SK-N-MC (cell line): Measurements from ENCODE around the gene SF3A2.

ENCODE experiments used
- DNase-seq: peaks from one replicate; pipeline ENCODE4 v3.0.0-alpha.2; 2011; ENCODE audit warnings: low read depth, low spot score
- H3K27ac ChIP-seq: fragments of 200-600 bp; sonication (generic); 2 replicates; pipeline ENCODE4 v1.5.1; 2016; ENCODE audit warnings: mixed run types
- H3K36me3 ChIP-seq: fragments of 200-600 bp; sonication (generic); 2 replicates; pipeline ENCODE4 v1.6.1; 2017; ENCODE audit warnings: antibody characterized with exemption, low read length, mixed read lengths; ENCODE audit not compliant: insufficient read depth
- H3K4me3 ChIP-seq: fragments of 200-600 bp; sonication (generic); 2 replicates; pipeline ENCODE4 v1.5.1; 2016
- H3K9ac ChIP-seq: fragments of 200-600 bp; sonication (generic); 2 replicates; pipeline ENCODE4 v1.8.0; 2017; ENCODE audit warnings: mixed run types, mixed read lengths; ENCODE audit not compliant: insufficient read length
- H3K9me3 ChIP-seq: fragments of 200-600 bp; sonication (generic); 2 replicates; pipeline ENCODE4 v1.6.1; 2017; ENCODE audit warnings: low read depth, mild to moderate bottlenecking, antibody characterized with exemption, low read length, moderate library complexity, mixed read lengths
- EZH2 ChIP-seq: fragments of 200-600 bp; sonication (generic); IDR thresholded peaks from one replicate; pipeline ENCODE4 v1.6.1; 2017; ENCODE audit warnings: antibody characterized with exemption
- FOXP2 ChIP-seq: optimal IDR thresholded peaks from 2 replicates; pipeline ENCODE3; 2011; ENCODE audit warnings: mild to moderate bottlenecking, moderate library complexity; ENCODE audit not compliant: insufficient read depth; ENCODE audit errors: extremely low read length, control extremely low read depth
- POLR2AphosphoS5 ChIP-seq: IDR thresholded peaks from 2 replicates; pipeline ENCODE4 v1.6.1; 2012; ENCODE audit warnings: mild to moderate bottlenecking, low read depth, low read length, borderline replicate concordance

The SF3A2 gene

GRCh38 chr19:2227415-2228156 lies 9.0 kb upstream of the SF3A2 start:
- H3K4me3 ChIP-seq, result no peak overlapping the region
- H3K36me3 ChIP-seq, result peaks cover 31% of the 10 kb centered on the region; the same call in 1 of the 2 replicates
- no peak overlapping the region for H3K27ac ChIP-seq
- H3K9me3 ChIP-seq, result no peaks in the 10 kb centered on the region
- TF ChIP-seq EZH2 (no peak), FOXP2 (no peak), POLR2AphosphoS5 (no peak)
- DNase-seq, result no peak
- no peak overlapping the region for H3K9ac ChIP-seq

GRCh38 chr19:2228157-2229030 lies 8.2 kb upstream of the SF3A2 start:
- Histone ChIP-seq H3K27ac (no peak overlapping the region), H3K9me3 (no peaks in the 10 kb centered on the region), H3K36me3 (peaks cover 32% of the 10 kb centered on the region; the same call in 1 of the 2 replicates), H3K4me3 (no peak overlapping the region), H3K9ac (no peak overlapping the region)
- no peak for DNase-seq
- TF ChIP-seq FOXP2 (no peak), EZH2 (no peak), POLR2AphosphoS5 (no peak)

- Histone ChIP-seq H3K9me3 (no peaks in the 10 kb centered on the region), H3K4me3 (no peak overlapping the region), H3K36me3 (peaks cover 32% of the 10 kb centered on the region; the same call in 1 of the 2 replicates), H3K27ac (no peak overlapping the region), H3K9ac (no peak overlapping the region)
- no peak for DNase-seq
- TF ChIP-seq EZH2 (no peak), POLR2AphosphoS5 (no peak), FOXP2 (no peak)
Observed at GRCh38 chr19:2229103-2230032, 7.3 kb upstream of the SF3A2 start.

GRCh38 chr19:2230033-2230531 lies 6.5 kb upstream of the SF3A2 start:
- H3K4me3 ChIP-seq, result no peak overlapping the region
- 0 out of 2 replicates have a peak overlapping the region, but pooled peaks have one; percentile 36 for H3K27ac ChIP-seq
- no peak overlapping the region for H3K9ac ChIP-seq
- no peaks in the 10 kb centered on the region for H3K9me3 ChIP-seq
- TF ChIP-seq EZH2 (no peak), FOXP2 (no peak), POLR2AphosphoS5 (no peak; the same call in 1 of the 2 replicates)
- peaks cover 28% of the 10 kb centered on the region; the same call in 1 of the 2 replicates for H3K36me3 ChIP-seq
- DNase-seq, result no peak

- DNase-seq, result no peak
- Histone ChIP-seq H3K4me3 (no peak overlapping the region), H3K27ac (peak overlapping the region; percentile 46), H3K36me3 (peaks cover 19% of the 10 kb centered on the region; the same call in 1 of the 2 replicates), H3K9ac (no peak overlapping the region), H3K9me3 (no peaks in the 10 kb centered on the region)
- TF ChIP-seq FOXP2, result no peak
- TF ChIP-seq EZH2, result no peak
- no peak for TF ChIP-seq POLR2AphosphoS5
Observed at GRCh38 chr19:2230807-2231533, 5.7 kb upstream of the SF3A2 start.

GRCh38 chr19:2231621-2232221 lies 4.9 kb upstream of the SF3A2 start:
- TF ChIP-seq POLR2AphosphoS5 (peak; percentile 37; the same call in 1 of the 2 replicates), FOXP2 (no peak)
- no peak overlapping the region for H3K4me3 ChIP-seq
- H3K36me3 ChIP-seq, result peaks cover 18% of the 10 kb centered on the region; the same call in 1 of the 2 replicates
- H3K9me3 ChIP-seq, result no peaks in the 10 kb centered on the region
- DNase-seq, result no peak
- H3K9ac ChIP-seq, result no peak overlapping the region
- peak overlapping the region; percentile 46 for H3K27ac ChIP-seq
